ENCODE results near the gene MIF. TPM values are rescaled to one million over a fixed set of nuclear protein-coding genes. Genes with fewer than 3 reads are reported as not detected.

Gene MIF
- total RNA-seq, 4 donors from 2014 or later, result 342 to 807 (median 472) TPM

DNA sequence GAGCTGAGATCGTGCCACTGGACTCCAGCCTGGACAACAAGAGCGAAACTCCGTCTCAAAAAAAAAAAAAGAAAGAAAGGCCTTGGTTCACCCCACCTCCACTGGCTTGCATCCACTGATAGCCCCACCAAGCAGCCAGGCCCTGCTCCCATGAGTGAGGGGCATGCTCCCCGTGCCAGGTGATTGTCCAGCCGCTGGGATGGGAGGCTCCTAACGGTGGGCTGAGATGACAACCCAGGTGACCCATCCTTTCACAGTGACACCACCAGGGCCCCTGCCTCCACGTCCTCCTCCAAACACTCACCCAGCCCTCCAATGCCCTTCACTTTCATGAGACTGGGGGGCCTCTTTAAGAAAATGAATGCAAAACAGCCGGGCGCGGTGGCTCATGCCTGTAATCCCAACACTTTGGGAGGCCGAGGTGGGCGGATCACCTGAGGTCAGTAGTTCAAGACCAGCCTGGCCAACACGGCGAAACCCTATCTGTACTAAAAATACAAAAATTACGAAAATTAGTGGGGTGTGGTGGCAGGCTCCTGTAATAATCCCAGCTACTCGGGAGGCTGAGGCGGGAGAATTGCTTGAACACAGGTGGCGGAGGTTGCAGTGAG, 46.8 kb upstream of the MIF start:
- intact Hi-C loops (cut with DNase I), result loop anchor here (5.0 to 10.0 kb wide), 2 partner anchors 80 to 303 kb away; partner anchors contain the start of gene CHCHD10

DNA sequence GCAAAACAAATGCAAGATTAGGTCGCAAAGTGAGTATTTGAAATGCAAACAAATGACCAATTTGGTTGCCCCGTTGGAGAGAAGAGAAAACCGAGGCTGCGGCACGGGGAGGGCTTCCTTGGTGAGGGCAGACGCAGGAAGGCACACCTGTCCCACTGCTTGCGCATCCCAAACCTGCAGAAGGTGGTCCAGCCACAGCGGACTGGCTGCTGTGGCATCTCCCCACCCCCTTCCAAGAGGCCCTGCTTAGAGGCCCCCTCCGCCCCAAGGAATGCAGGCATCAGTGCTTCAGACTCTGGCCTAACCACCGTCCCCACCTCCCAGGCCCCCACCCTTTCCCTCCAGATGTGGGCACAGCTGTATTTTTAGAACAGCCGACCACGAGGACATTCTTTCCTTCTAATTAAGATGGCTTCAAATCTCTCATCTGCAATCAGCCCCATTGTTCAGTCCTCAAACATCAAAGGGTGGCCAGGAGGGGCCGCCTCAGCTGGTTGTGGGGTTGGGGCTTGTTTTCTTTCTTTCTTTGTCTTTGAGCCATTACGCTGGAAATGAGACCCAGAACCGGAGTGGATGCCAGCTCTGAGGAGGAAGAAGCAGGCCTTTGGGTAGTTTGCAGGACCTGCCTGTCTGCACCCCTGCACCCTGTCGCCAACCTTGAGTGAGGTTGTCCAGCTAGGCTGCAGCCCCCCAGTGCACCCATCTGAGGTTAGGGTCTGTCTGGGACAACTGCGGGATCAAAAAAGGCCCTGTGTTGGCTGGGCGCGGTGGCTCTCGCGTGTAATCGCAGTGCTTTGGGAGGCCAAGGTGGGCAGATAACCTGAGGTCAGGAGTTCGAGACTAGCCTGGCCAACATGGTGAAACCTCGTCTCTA, 46.0 kb upstream of the MIF start:
- Histone ChIP-seq H3K4me1 (peaks cover 10 to 30% of the 10 kb centered on the region in 2 donors), H3K4me3 (replicated peaks in 1 of 3) (no peak overlapping the region), H3K9me3 (no peaks in the 10 kb centered on the region), H3K27me3 (no peaks in the 10 kb centered on the region), H3K36me3 (no peaks in the 10 kb centered on the region), H3K27ac (no peak overlapping the region)
- intact Hi-C loops (cut with DNase I), result loop anchor here (5.0 to 10.0 kb wide), 2 partner anchors 81 to 303 kb away; partner anchors contain the start of gene CHCHD10
- DNase-seq, result no peak
- 81 to 84% methylated on average over 22 to 24 of the region's 24 CpGs for WGBS, 2 donors
- TF ChIP-seq POLR2A (IDR thresholded peaks at IDR 0.05), result no peak
- TF ChIP-seq, protein P1, sequence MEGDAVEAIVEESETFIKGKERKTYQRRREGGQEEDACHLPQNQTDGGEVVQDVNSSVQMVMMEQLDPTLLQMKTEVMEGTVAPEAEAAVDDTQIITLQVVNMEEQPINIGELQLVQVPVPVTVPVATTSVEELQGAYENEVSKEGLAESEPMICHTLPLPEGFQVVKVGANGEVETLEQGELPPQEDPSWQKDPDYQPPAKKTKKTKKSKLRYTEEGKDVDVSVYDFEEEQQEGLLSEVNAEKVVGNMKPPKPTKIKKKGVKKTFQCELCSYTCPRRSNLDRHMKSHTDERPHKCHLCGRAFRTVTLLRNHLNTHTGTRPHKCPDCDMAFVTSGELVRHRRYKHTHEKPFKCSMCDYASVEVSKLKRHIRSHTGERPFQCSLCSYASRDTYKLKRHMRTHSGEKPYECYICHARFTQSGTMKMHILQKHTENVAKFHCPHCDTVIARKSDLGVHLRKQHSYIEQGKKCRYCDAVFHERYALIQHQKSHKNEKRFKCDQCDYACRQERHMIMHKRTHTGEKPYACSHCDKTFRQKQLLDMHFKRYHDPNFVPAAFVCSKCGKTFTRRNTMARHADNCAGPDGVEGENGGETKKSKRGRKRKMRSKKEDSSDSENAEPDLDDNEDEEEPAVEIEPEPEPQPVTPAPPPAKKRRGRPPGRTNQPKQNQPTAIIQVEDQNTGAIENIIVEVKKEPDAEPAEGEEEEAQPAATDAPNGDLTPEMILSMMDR (IDR thresholded peaks at IDR 0.05), result no peak

More for the DNA sequence above, 46.8 kb upstream of the MIF start:
- Histone ChIP-seq H3K4me3 (replicated peaks in 1 of 3) (no peak overlapping the region), H3K27me3 (no peaks in the 10 kb centered on the region), H3K27ac (no peak overlapping the region), H3K36me3 (no peaks in the 10 kb centered on the region), H3K9me3 (no peaks in the 10 kb centered on the region), H3K4me1 (peaks cover 10 to 30% of the 10 kb centered on the region in 2 donors)
- TF ChIP-seq POLR2A (IDR thresholded peaks at IDR 0.05), result no peak
- TF ChIP-seq, protein P1 (IDR thresholded peaks at IDR 0.05), result no peak
- no peak for DNase-seq
- whole genome bisulfite sequencing, 2 donors, result 92 to 93% methylated on average over 17 to 18 of the region's 18 CpGs

DNA sequence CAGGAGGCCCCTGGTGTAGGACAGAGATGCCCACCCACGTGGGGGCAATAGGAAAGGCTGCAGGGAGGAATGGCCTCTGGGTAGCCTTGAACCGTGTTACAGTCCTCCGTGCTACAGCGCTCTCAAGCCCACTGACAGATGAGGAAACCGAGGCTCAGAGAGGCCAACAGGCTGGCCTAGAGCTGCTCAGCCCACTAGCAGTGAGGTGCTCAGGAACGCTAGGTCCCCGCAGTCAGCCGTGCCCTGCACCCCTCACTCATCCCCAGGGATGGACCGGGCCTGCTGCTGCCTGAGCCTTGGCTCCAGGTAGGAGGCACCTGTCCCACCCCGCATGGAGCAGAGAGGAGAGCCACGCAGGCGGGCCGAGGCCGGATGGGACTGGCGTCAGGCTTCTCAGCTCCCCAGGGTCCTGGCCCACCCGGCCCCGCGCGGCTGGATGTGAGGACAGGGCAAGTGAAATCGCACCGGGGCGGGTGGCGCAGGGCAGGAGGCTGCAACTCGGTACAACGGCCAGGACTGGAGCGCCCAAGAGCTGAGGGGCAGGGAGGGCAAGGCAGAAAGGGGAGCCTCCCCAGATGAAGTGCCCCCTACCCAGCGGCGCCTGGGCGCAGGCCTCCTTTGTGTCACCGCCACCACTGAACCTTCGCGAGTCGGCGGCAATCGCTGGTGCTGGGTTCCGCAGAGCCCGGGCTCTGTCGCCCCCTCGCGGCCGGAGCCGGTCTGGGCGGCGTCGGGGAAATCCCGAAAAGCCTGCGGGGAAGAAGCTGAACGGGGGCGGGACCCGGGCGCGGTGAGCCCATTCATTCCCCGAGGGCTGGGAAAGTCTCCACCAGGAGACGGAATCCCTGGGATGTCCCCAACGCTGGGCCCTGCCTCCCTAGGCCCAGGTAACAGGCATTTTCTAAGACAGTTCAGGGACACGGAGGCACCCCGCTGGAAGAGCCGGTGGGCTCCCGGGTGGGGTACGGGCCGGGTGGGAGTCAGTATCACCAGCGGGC, 44.9 kb upstream of the MIF start:
- Histone ChIP-seq H3K36me3 (no peaks in the 10 kb centered on the region), H3K27me3 (no peaks in the 10 kb centered on the region), H3K4me1 (peaks cover 8 to 24% of the 10 kb centered on the region in 2 donors), H3K27ac (no peak overlapping the region), H3K9me3 (no peaks in the 10 kb centered on the region), H3K4me3 (replicated peaks in 1 of 3) (no peak overlapping the region)
- TF ChIP-seq POLR2A (IDR thresholded peaks at IDR 0.05), result no peak
- TF ChIP-seq, protein P1 (IDR thresholded peaks at IDR 0.05), result peak; percentile 78 to 97 (median 96)
- 23 to 33% methylated on average over 21 to 57 of the region's 62 CpGs for WGBS, 2 donors
- intact Hi-C loops (cut with DNase I), result loop anchor here (5.0 to 10.0 kb wide), 2 partner anchors 82 to 305 kb away; partner anchors contain the start of gene CHCHD10
- DNase-seq, result peak; percentile 78 to 85

DNA sequence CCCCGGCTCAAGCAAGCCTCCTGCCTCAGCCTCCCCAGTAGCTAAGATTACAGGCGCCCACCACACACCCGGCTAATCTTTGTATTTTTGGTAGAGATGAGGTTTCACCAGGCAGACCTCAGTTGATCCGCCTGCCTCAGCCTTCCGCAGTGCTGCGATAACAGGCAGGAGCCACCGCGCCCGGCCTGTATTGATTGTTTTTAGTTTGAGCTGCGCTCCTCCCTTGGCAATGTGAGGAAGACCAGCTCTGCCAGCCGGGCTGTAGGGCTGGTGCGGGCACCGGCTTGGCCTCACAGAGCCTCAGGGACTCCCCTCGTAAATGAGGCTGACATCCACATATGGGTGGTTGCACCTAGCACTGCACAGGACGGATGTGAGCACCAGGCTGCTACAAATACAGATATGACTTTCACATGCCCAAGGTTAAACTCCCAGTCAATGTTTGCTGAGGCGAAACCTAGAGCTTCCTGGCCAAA, 44.0 kb upstream of the MIF start:
- no peaks in the 10 kb centered on the region for H3K27me3 ChIP-seq
- no peak for DNase-seq
- H3K4me1 ChIP-seq, result peaks cover 0 to 16% of the 10 kb centered on the region in 2 donors
- H3K36me3 ChIP-seq, result no peaks in the 10 kb centered on the region
- intact Hi-C loops (cut with DNase I), result no loop called here
- H3K9me3 ChIP-seq, result no peaks in the 10 kb centered on the region
- no peak overlapping the region for H3K27ac ChIP-seq
- TF ChIP-seq POLR2A (IDR thresholded peaks at IDR 0.05), result no peak
- TF ChIP-seq, protein P1 (IDR thresholded peaks at IDR 0.05), result no peak
- H3K4me3 ChIP-seq (replicated peaks in 1 of 3), result no peak overlapping the region
- 83 to 85% methylated on average over 15 to 16 of the region's 16 CpGs for WGBS, 2 donors

Measured in thyroid gland (tissue), 4 donors.